HG02943 (cell line): ENCODE measurements around the gene KRTAP4-7.
"Not testable (repeated sequence)": the region's sequence is repeated elsewhere in the genome, so short reads cannot be mapped to it uniquely, and the experiment has no call there.

Experiments
- ATAC-seq: cut with Tn5 transposase; IDR thresholded peaks from one replicate; pipeline ENCODE4 v1.9.1; 2021; ENCODE audit warnings: mild to moderate bottlenecking, low read depth, moderate library complexity; ENCODE audit not compliant: unreplicated experiment

KRTAP4-7 gene

GRCh38 chr17:41107941-41108450 is 24.0 kb downstream of the KRTAP4-7 start:
- ATAC-seq: no peak

DNA sequence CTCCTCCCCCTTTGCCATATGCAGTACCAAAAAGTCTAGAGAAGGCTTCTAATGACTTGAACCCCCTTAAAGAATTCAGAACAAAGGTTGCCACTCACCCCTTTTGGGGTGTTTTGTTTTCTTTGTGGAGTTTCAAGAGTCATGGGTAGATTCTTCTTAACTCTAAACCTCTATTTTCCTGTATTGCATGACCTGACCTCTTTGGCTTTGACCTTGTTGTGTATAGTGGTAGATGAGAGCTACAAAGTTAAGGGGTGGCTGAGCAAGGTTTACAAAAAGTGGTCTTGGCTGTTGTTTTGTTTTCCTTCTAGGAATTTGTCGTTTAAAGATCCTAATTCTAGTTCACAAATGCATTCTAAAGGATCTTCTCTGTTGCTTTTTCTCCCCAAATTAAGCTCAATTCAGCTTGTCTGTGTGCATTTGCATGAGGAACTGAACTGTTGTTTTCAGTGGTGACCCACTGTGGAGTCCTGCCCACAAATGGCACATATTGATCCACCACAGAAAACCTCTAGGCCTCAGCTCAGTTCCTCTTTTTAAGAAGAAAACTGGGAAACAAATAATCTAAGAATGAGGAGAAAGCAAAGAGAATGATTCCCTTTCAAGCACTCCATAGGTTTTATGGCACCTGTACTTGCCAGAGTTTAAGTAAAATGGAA is 24.9 kb downstream of the KRTAP4-7 start:
- ATAC-seq: not testable (repeated sequence)

DNA sequence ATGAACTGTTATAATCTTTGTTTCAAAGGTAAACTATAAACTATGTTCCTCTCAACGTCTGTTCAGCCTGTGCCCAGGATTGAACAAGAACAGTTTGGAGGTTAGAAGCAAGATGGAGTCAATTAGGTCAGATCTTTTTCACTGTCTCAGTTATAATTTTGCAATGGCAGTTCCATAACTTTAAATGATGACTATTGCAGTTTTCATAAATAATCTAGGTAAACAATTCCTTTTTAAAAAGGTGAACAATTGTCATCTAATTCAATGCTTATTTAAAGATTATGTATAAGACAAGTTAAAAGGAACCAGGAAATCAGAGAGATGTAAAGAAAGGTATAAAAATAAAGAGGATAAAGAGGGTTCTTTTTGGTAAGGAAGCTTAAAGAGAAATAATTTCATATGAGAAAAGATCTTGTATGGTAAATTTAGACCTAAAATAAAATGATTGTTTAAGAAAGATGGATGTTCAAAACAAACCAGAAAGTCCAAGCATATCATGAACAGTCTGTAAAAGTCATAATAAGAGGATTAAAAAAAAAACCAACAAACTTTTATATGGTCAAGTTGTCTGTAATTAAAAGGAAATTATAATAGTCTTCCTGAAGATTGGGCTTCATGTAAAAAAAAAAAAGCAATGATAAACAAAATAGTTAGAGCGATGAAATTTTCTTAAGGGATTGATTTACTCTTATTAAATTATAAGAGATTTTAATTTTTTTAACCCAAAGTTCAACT is 27.4 kb downstream of the KRTAP4-7 start:
- ATAC-seq: no peak

- ATAC-seq: no peak
Measured at GRCh38 chr17:41116297-41116696, 32.3 kb downstream of the KRTAP4-7 start.

DNA sequence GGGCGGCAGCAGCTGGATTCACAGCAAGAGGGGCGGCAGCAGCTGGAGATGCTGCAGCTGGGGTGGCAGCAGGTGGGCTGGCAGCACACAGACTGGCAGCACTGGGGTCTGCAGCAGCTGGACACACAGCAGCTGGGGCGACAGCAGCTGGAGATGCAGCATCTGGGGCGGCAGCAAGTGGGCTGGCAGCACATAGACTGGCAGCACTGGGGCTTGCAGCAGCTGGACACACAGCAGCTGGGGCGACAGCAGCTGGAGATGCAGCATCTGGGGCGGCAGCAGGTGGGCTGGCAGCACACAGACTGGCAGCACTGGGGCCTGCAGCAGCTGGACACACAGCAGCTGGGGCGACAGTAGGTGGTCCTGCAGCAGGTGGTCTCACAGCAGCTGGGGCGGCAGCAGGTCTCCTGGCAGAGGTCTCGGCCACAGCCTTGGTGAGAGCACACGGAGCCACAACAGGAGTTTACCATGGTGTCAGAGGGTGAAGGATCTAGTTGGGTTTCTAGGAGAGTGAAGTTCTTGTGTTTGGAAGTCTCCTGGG is 34.0 kb downstream of the KRTAP4-7 start, which contains the start of gene KRTAP4-11:
Gene KRTAP4-11 (minus strand): TSS at position 528 of the 541 bp plus-strand sequence. CDS start 58 bp downstream, at position 470.
- ATAC-seq: not testable (repeated sequence)

DNA sequence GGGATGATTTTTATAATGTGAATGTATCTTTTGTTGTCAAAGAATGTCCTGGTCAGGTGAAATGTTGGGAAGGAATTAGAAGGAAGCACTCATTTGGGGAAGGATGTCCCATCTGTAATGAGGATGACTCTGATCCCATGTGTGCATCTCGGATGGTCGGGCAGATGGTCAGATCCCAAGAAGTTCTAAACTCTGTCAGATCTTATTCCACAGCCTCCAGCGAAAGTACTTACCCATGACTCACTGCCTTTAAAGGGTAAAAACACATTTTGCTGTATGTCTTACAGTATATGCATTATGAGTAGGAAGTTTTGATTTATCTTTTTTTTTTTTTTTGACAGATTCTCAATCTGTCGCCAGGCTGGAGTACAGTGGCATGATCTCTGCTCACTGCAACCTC is 34.8 kb downstream of the KRTAP4-7 start:
- ATAC-seq: no peak

DNA sequence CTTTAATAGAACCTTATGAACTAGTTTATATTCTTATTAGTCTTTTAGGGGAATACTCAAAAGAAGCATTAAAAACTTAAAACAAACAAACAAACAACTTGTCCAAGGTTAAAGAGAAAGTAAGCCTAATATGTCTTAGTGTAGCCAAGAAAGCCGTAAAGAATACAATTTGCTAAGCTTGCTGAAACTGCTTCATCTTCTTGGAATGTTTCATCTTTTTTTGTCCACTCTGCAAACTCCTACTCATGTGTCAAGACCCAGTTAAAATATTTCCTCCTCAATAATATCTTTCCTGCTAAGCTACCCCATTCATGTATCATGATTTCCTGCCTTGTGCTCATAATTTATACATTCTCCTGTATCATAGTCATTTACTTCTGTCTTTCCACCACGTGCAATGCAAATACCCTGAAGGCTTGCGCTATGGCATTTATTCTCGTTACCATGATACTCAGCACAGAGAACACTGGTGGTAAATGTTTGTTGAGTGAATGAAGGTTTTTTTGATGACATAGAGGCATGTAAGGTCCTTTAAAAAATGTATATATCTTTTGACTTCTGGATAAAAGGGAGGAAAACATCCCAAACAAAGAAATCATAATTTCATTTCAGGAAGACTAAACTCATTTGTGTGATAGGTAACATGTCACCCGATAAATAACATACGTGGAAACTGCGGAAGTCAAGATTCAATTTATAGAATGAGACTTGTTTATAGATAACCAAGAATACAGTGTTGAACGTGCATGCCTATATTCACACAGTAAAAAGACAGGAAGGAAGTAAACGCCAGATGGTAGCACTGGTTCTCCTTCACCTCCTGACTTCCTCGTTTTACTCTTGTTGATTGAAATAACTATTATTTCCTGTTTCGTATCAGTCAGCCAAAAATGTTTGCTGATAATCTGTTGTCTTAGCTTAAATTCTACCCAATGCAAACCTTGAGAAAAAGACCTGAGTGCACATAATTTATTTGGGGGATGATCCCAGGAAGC is 36.0 kb downstream of the KRTAP4-7 start:
- not testable (repeated sequence) for ATAC-seq

DNA sequence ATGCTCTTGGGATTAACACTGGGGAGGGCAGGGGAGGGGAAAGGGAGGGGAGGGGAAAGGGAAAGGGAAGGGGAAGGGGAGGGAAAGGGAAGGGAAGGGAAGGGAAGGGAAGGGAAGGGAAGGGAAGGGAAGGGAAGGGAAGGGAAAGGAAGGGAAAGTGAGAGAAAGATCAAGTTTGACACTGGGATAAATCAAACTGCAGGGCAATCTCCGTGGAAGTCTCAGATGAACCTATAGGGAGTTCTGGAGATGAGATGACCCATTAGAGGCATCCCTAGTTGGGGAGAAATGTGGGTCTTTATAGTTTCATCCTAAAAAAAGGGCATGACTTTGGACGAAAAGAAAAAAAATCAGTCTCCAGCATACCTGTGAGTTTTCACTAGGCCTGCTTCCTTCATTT is 37.8 kb downstream of the KRTAP4-7 start:
- no peak for ATAC-seq

DNA sequence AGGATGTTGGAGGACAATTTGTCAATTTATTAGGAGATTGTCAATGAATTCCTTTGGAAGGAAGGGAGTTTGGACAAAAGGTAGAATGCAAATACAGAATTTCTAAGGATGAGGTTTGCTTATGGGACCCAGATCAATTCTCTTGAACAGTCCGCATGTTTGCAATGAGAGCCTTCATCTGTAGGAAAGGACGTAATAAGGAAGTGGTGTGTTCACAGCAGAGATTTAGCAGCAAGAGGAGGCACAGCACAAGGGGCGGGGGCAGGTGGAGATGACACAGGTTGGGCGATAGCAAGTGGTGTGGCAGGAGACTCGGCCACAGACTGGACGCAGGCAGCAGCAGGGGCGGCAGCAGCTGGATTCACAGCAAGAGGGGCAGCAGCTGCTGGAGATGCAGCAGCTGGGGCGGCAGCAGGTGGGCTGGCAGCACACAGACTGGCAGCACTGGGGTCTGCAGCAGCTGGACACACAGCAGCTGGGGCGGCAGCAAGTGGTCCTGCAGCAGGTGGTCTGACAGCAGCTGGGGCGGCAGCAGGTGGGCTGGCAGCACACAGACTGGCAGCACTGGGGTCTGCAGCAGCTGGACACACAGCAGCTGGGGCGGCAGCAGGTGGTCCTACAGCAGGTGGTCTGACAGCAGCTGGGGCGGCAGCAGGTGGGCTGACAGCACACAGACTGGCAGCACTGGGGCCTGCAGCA is 39.5 kb downstream of the KRTAP4-7 start:
- not testable (repeated sequence) for ATAC-seq

- ATAC-seq: not testable (repeated sequence)
Measured at GRCh38 chr17:41123991-41124371, 40.0 kb downstream of the KRTAP4-7 start, which contains the start of gene KRTAP4-12. KRTAP4-12 (minus strand) TSS chr17:41124182; CDS start chr17:41124122, 60 bp downstream.

DNA sequence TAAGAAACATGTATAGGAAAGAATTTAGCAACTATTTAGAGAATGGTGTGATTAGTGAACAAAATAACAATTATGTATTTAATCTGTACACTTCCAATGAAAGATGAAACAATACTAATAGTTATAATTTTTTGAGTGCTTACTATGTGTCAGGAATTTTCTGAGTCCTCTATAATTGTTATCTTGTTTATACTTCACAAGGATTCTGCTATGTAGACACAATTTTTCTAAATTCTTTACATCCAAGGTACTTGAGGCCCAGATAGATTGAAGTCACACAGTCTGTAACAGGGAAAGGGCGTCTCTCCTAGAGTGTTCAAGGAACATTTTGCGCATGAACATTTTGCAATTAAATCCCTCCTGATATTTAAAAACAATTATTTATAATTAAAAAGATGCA is 41.1 kb downstream of the KRTAP4-7 start:
- ATAC-seq: no peak

DNA sequence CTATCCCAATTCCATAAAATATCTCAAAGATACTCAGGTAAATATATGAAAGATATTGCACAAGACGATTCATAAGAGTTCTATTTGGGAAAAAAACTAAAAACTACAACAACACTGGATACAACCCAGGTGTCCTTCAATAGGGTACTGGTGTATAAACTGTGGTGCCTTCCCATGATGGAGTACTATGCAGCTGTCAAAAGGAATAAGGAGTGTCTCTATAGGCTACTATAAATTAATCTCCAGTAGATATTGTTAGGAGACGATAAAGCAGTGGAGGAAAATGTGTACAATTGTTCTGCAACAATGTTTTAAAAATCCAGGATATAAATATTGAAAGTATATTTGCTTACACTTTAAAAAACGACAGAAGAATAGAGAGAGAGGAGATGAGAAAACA is 42.5 kb downstream of the KRTAP4-7 start:
- ATAC-seq: no peak

DNA sequence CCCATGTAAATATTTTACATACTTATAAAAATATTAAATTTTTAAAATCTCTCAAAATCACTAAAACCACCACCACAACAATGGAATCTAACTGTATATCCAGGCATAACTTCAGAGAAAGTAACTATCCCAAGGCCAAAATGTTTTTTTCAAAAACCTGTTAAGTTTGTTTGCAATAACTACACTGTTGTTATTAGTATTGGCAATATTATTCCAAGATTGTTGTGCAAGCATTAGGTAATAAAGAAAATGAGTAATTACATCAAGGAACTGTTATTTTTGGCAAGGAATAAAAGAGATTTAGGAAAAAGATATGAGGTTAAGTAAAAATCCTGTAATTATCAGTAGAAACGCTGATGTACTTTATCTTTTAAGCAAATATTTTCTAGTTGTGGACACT is 43.4 kb downstream of the KRTAP4-7 start:
- ATAC-seq: no peak

DNA sequence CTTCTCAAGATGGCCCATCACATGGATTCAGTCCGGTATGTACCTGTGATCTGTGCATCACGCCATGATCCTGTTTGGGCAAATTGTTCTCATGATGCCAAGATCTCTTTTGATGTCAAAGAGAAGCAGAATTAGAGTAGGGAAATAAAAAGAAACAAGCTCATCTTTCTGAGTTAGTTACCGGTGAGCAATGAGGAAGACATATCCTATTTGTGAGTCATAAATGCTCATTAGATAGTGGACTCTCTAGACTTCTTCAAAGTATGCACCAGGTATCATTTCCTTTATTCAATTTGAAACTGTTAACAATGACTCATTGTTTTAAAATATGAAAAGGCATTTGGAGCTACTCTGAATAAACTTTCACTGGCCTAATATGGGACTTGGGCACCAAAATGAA is 48.0 kb downstream of the KRTAP4-7 start:
- ATAC-seq: no peak

DNA sequence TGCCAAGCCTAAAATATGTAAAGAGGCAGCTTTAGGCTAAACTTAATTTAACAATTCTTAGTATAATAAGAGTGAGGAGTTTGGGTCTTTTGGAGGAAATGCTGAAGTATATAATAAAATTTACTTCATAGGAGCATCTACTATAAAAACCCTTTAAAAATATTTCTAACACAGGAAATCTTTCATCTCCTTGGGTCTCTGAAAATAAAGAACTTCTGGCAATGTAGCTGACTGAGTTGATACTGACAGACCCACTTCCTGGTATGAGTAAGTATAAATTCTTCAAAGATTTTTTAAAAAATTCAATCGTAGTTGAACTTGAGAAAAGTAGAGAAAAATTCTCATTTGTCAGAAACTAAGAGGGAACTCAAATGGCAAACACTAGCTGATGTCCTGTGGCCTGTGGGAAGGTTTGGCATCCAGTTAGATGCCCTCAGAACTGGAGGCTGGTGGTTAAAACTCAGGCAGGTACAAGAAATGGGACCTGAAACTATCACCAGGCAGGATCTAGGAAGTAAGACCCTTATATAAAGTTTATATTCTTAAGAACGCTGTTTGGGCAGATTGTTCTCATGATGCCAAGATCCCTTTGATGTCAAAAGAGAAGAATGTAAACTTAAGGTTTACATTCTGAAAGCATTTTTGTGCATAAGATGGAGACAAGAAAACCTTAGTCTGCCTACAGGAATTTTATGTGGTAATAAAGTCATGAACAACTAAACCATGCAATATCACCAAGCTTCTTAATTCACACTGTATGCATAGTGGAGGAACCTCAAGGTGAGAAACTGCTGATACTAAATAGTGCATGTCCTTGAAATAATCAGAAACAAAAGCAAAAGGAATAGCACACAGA is 50.2 kb downstream of the KRTAP4-7 start:
- no peak for ATAC-seq
